Ishikawa (cell line): ENCODE data around the gene MAPK8IP1.

ENCODE experiments used
- CEBPB ChIP-seq: IDR thresholded peaks from 2 replicates; pipeline ENCODE4 v1.6.1; 2012
- CREB1 ChIP-seq: IDR thresholded peaks from 2 replicates; pipeline ENCODE4 v1.6.1; 2012; ENCODE audit warnings: low read depth
- EGR1 ChIP-seq: IDR thresholded peaks from 2 replicates; pipeline ENCODE4 v1.6.1; 2012
- EP300 ChIP-seq: IDR thresholded peaks from 2 replicates; pipeline ENCODE4 v1.6.1; 2012; ENCODE audit warnings: borderline replicate concordance
- FOXM1 ChIP-seq: IDR thresholded peaks from 2 replicates; pipeline ENCODE4 v1.6.1; 2012; ENCODE audit warnings: low read depth, borderline replicate concordance
- MAX ChIP-seq: IDR thresholded peaks from 2 replicates; pipeline ENCODE4 v1.6.1; 2012
- NFIC ChIP-seq: IDR thresholded peaks from 2 replicates; pipeline ENCODE4 v1.6.1; 2012
- RAD21 ChIP-seq: IDR thresholded peaks from 2 replicates; pipeline ENCODE4 v1.6.1; 2012; ENCODE audit warnings: low read depth
- REST ChIP-seq: IDR thresholded peaks from 2 replicates; pipeline ENCODE4 v1.6.1; 2012; ENCODE audit warnings: low read depth, mild to moderate bottlenecking
- TAF1 ChIP-seq: IDR thresholded peaks from 2 replicates; pipeline ENCODE4 v1.6.1; 2012; ENCODE audit warnings: low read depth, mild to moderate bottlenecking
- TCF12 ChIP-seq: IDR thresholded peaks from 2 replicates; pipeline ENCODE4 v1.6.1; 2012; ENCODE audit warnings: low read depth
- TEAD4 ChIP-seq: IDR thresholded peaks from 2 replicates; pipeline ENCODE4 v1.6.1; 2012
- USF1 ChIP-seq: IDR thresholded peaks from 2 replicates; pipeline ENCODE4 v1.6.1; 2012
- YY1 ChIP-seq: IDR thresholded peaks from 2 replicates; pipeline ENCODE4 v1.6.1; 2012; ENCODE audit warnings: low read depth
- ZBTB7A ChIP-seq: IDR thresholded peaks from 2 replicates; pipeline ENCODE4 v1.6.1; 2012; ENCODE audit warnings: low read depth

The MAPK8IP1 gene

GRCh38 chr11:45872651-45873356, 12.6 kb upstream of the MAPK8IP1 start:
- TF ChIP-seq RAD21 (peak; percentile 73), USF1 (no peak), REST (no peak)

GRCh38 chr11:45876401-45876800, 9.1 kb upstream of the MAPK8IP1 start:
- no peak for TF ChIP-seq TAF1

- no peak for TF ChIP-seq FOXM1
- no peak for TF ChIP-seq TEAD4
- no peak for TF ChIP-seq EP300
- no peak for TF ChIP-seq RAD21
- no peak for TF ChIP-seq USF1
- TF ChIP-seq CEBPB = no peak
- TF ChIP-seq REST = no peak
- TF ChIP-seq YY1 = no peak
- TF ChIP-seq CREB1 = no peak
- TF ChIP-seq NFIC = no peak
- TF ChIP-seq MAX = no peak
- no peak for TF ChIP-seq TAF1
- no peak for TF ChIP-seq TCF12
Measured at GRCh38 chr11:45877221-45877620, 8.2 kb upstream of the MAPK8IP1 start.

GRCh38 chr11:45877845-45878244, 7.6 kb upstream of the MAPK8IP1 start:
- TF ChIP-seq CREB1 (no peak), CEBPB (no peak), MAX (no peak), NFIC (no peak), EGR1 (no peak), RAD21 (no peak), YY1 (no peak), USF1 (no peak), TAF1 (no peak), FOXM1 (no peak), TCF12 (no peak), TEAD4 (no peak), ZBTB7A (no peak), EP300 (no peak)

GRCh38 chr11:45879803-45880686, 5.4 kb upstream of the MAPK8IP1 start:
- TF ChIP-seq YY1 = no peak
- TF ChIP-seq FOXM1 = no peak
- TF ChIP-seq REST = no peak
- TF ChIP-seq NFIC = no peak
- no peak for TF ChIP-seq TEAD4
- no peak for TF ChIP-seq CEBPB
- no peak for TF ChIP-seq EP300
